ENCODE measurements around the gene CYP39A1. TPM values are rescaled to one million over a fixed set of nuclear protein-coding genes. Genes with fewer than 3 reads are reported as not detected.

CYP39A1 gene
- total and polyA plus RNA-seq, 2 of the 13 experiments (the other 11 are each of a cell fraction or from before 2014, with no cell fraction given) = 0.13 TPM; not detected in 1

- peak; percentile 70 for TF ChIP-seq MAFF (IDR thresholded peaks at IDR 0.05; ENCODE audit: low read depth, low read length)
- no peak for TF ChIP-seq SP5 (CRISPR knock-in tag; IDR thresholded peaks at IDR 0.05; ENCODE audit: borderline replicate concordance, low read depth)
Observed at GRCh38 chr6:46605091-46605797, 47.4 kb downstream of the CYP39A1 start (continued).

- TF ChIP-seq HNRNPLL (IDR thresholded peaks at IDR 0.05; ENCODE audit: low read depth, low read length, poor library complexity, severe bottlenecking) (no peak), MNT (IDR thresholded peaks at IDR 0.05) (peak; percentile 99)
- H2AFZ ChIP-seq (ENCODE audit: low read length) = no peak overlapping the region
- no peak overlapping the region for H3K9ac ChIP-seq (ENCODE audit: insufficient read depth, low read depth, low read length)
- ATAC-seq (no peak), DNase-seq (ENCODE audit: low spot score) (no peak), FAIRE-seq (no peak)
- no peak overlapping the region for H3K4me2 ChIP-seq (ENCODE audit: low read depth, low read length)
- in situ Hi-C loops (cut with HindIII; ENCODE audit: extremely low pct_ligation_motif_present, low pct_unique_long_range_greater_than_20kb) = no loop called here
- intact Hi-C loops (cut with micrococcal nuclease; ENCODE audit: unreplicated experiment) = no loop called here
- no TSS peak for BruUV-seq (replicated peaks)
- 37% methylated on average over 3 of the region's 3 CpGs for WGBS (ENCODE audit: low lambda C conversion rate)
- H3K79me2 ChIP-seq (ENCODE audit: insufficient read depth, low read length) = no peaks in the 10 kb centered on the region
- POLR2A ChIA-PET = no interaction called here
- no peaks in the 10 kb centered on the region for H4K20me1 ChIP-seq (ENCODE audit: insufficient read depth, low read length)
- CTCF ChIA-PET (ENCODE audit: low intra/inter-chr PET ratio, low total read pairs) = no interaction called here
- H3K4me3 ChIP-seq (replicated peaks in 1 of 3; ENCODE audit: insufficient read depth in 1 of 3, low read depth in 2 of 3, low read length in 3 of 3) = no peak overlapping the region
- no peaks in the 10 kb centered on the region for H3K27me3 ChIP-seq (ENCODE audit: control insufficient read depth in 1 of 2, insufficient read depth in 2 of 2, low read length in 2 of 2)
- H3K4me1 ChIP-seq (ENCODE audit: insufficient read depth, low read length) = no peaks in the 10 kb centered on the region
- H3K36me3 ChIP-seq (replicated peaks in 1 of 2; ENCODE audit: control insufficient read depth in 1 of 2, insufficient read depth in 2 of 2, low read length in 2 of 2) = no peaks in the 10 kb centered on the region
- no peak overlapping the region for H3K27ac ChIP-seq (ENCODE audit: extremely low read length, insufficient read depth, low read length)
- peaks cover 7% of the 10 kb centered on the region for H3K9me3 ChIP-seq (ENCODE audit: low read length)
Observed at GRCh38 chr6:46598215-46598614, 54.4 kb downstream of the CYP39A1 start.

- H3K79me2 ChIP-seq (ENCODE audit: insufficient read depth, low read length) = no peaks in the 10 kb centered on the region
- H4K20me1 ChIP-seq (ENCODE audit: insufficient read depth, low read length) = no peaks in the 10 kb centered on the region
- no peak overlapping the region for H3K4me3 ChIP-seq (replicated peaks in 1 of 3; ENCODE audit: insufficient read depth in 1 of 3, low read depth in 2 of 3, low read length in 3 of 3)
- intact Hi-C loops (cut with micrococcal nuclease; ENCODE audit: unreplicated experiment) (no loop called here), in situ Hi-C loops (cut with HindIII; ENCODE audit: extremely low pct_ligation_motif_present, low pct_unique_long_range_greater_than_20kb) (no loop called here)
- no TSS peak for BruUV-seq (replicated peaks)
- no peak overlapping the region for H3K27ac ChIP-seq (ENCODE audit: extremely low read length, insufficient read depth, low read length)
- ChIA-PET CTCF (ENCODE audit: low intra/inter-chr PET ratio, low total read pairs) (no interaction called here), POLR2A (no interaction called here)
- no peak overlapping the region for H3K9ac ChIP-seq (ENCODE audit: insufficient read depth, low read depth, low read length)
- no peak overlapping the region for H3K4me2 ChIP-seq (ENCODE audit: low read depth, low read length)
- ATAC-seq (no peak), DNase-seq (ENCODE audit: low spot score) (no peak), FAIRE-seq (no peak)
- no peak overlapping the region for H2AFZ ChIP-seq (ENCODE audit: low read length)
- no peaks in the 10 kb centered on the region for H3K27me3 ChIP-seq (ENCODE audit: control insufficient read depth in 1 of 2, insufficient read depth in 2 of 2, low read length in 2 of 2)
- peaks cover 7% of the 10 kb centered on the region for H3K9me3 ChIP-seq (ENCODE audit: low read length)
- no peaks in the 10 kb centered on the region for H3K4me1 ChIP-seq (ENCODE audit: insufficient read depth, low read length)
- H3K36me3 ChIP-seq (replicated peaks in 1 of 2; ENCODE audit: control insufficient read depth in 1 of 2, insufficient read depth in 2 of 2, low read length in 2 of 2) = no peaks in the 10 kb centered on the region
- TF ChIP-seq ZNF251 (CRISPR knock-in tag; IDR thresholded peaks at IDR 0.05) = no peak
- TF ChIP-seq DDIT3 (CRISPR knock-in tag; IDR thresholded peaks at IDR 0.05) = no peak
- no peak for TF ChIP-seq ETV6 (CRISPR knock-in tag; conservative IDR thresholded peaks at IDR 0.05)
- no peak for TF ChIP-seq SRY (CRISPR knock-in tag; IDR thresholded peaks at IDR 0.05)
- TF ChIP-seq CHD4 (IDR thresholded peaks at IDR 0.05; ENCODE audit: borderline replicate concordance, low read length) = no peak
- no peak for TF ChIP-seq ZBTB21 (CRISPR knock-in tag; IDR thresholded peaks at IDR 0.05)
- TF ChIP-seq TARDBP (CRISPR knock-in tag; IDR thresholded peaks at IDR 0.05) = no peak
- no peak for TF ChIP-seq RFX1 (IDR thresholded peaks at IDR 0.05)
- no peak for TF ChIP-seq IKZF5 (CRISPR knock-in tag; IDR thresholded peaks at IDR 0.05)
- no peak for TF ChIP-seq ZNF768 (CRISPR knock-in tag; IDR thresholded peaks at IDR 0.05)
Observed at GRCh38 chr6:46592740-46593139, 59.9 kb downstream of the CYP39A1 start.

Measured in HepG2 (cell line).